OCI-LY7 (cell line): ENCODE results near the gene CDH3. TPM values are rescaled to one million over a fixed set of nuclear protein-coding genes. Genes with fewer than 3 reads are reported as not detected.

Experiments used
- BruUV-seq: library from RNA; stranded (reverse); fragments of 400-500 nt; replicated peaks from 2 replicates; lab custom pipeline; 2021; lab: Mats Ljungman, UMichigan
- CTCF ChIA-PET: fragments of 300-600 bp; sonication (Branson Sonifier 250); formaldehyde crosslinking; loops from one replicate; lab custom pipeline; 2022; ENCODE audit warnings: antibody characterized with exemption; ENCODE audit not compliant: unreplicated experiment; lab: Charles Lee
- POLR2A ChIA-PET: fragments of 300-600 bp; sonication (Branson Sonifier 250); formaldehyde crosslinking; loops from one replicate; lab custom pipeline; 2022; ENCODE audit warnings: antibody characterized with exemption; lab: Charles Lee
- DNase-seq: peaks from one replicate; pipeline ENCODE4 v3.0.0-alpha.2; 2015; ENCODE audit warnings: low spot score
- H2AFZ ChIP-seq: fragments of 200-600 bp; sonication (generic), shearing (Covaris generic); 2 replicates; pipeline ENCODE4 v1.6.1; 2014; ENCODE audit warnings: mild to moderate bottlenecking, antibody characterized with exemption, low read length, moderate library complexity
- H3K27ac ChIP-seq: fragments of 200-600 bp; sonication (generic); 2 replicates; pipeline ENCODE4 v1.5.1; 2014; ENCODE audit warnings: mixed run types, low read depth, mild to moderate bottlenecking, moderate library complexity, low read length, inconsistent platforms; ENCODE audit not compliant: poor library complexity, severe bottlenecking
- H3K36me3 ChIP-seq: fragments of 200-600 bp; sonication (generic); 2 replicates; pipeline ENCODE4 v1.6.1; 2014; ENCODE audit warnings: mild to moderate bottlenecking, antibody characterized with exemption, low read length, moderate library complexity, mixed read lengths; ENCODE audit not compliant: insufficient read depth
- H3K4me1 ChIP-seq: fragments of 200-600 bp; sonication (generic); 2 replicates; pipeline ENCODE4 v1.5.1; 2014; ENCODE audit warnings: mild to moderate bottlenecking, low read length; ENCODE audit not compliant: insufficient read depth, poor library complexity, severe bottlenecking
- H3K4me2 ChIP-seq: fragments of 200-600 bp; sonication (generic); 2 replicates; pipeline ENCODE4 v1.6.1; 2014; ENCODE audit warnings: mild to moderate bottlenecking, low read length
- H3K4me3 ChIP-seq: fragments of 200-600 bp; sonication (generic); 2 replicates; pipeline ENCODE4 v1.5.1; 2014; ENCODE audit warnings: mild to moderate bottlenecking, low read depth, low read length; ENCODE audit not compliant: poor library complexity, severe bottlenecking
- H3K79me2 ChIP-seq: fragments of 200-600 bp; sonication (generic); 2 replicates; pipeline ENCODE4 v1.6.1; 2016; ENCODE audit warnings: low read depth, mild to moderate bottlenecking, low read length, moderate library complexity, mixed read lengths; ENCODE audit not compliant: insufficient read depth
- H3K9me2 ChIP-seq: fragments of 200-600 bp; sonication (generic); 2 replicates; pipeline ENCODE4 v1.6.1; 2016; ENCODE audit warnings: mild to moderate bottlenecking, low read length, mixed read lengths; ENCODE audit not compliant: insufficient read depth
- H3K9me3 ChIP-seq: fragments of 200-600 bp; sonication (generic); 2 replicates; pipeline ENCODE4 v1.6.1; 2014; ENCODE audit warnings: mild to moderate bottlenecking, mixed run types, low read length, mixed read lengths
- H4K20me1 ChIP-seq: fragments of 200-600 bp; sonication (generic); 2 replicates; pipeline ENCODE4 v1.6.1; 2014; ENCODE audit warnings: mild to moderate bottlenecking, antibody characterized with exemption, low read length, moderate library complexity, mixed read lengths; ENCODE audit not compliant: insufficient read depth
- CTCF ChIP-seq: fragments of 200-600 bp; sonication (generic); conservative IDR thresholded peaks from 2 replicates; pipeline ENCODE4 v1.5.1; 2014; ENCODE audit warnings: mild to moderate bottlenecking, antibody characterized with exemption, low read length, moderate library complexity, mixed read lengths
- EZH2phosphoT487 ChIP-seq: fragments of 200-600 bp; sonication (generic); IDR thresholded peaks from 2 replicates; pipeline ENCODE4 v1.6.1; 2018; ENCODE audit warnings: low read depth, borderline replicate concordance, mild to moderate bottlenecking, mixed run types, antibody characterized with exemption, low read length, moderate library complexity, mixed read lengths
- intact Hi-C: fragments of 100-400 bp; cut with micrococcal nuclease; formaldehyde crosslinking; loops from one replicate; pipeline ENCODE4 v1.10.0; 2022; ENCODE audit not compliant: unreplicated experiment
- total RNA-seq, 2 experiments: library from RNA; depleted of rRNA in 1 of 2; stranded (reverse); fragments of >200 nt in 1 of 2; shearing (Covaris generic) in 1 of 2; gene quantifications; 2 replicates each; pipeline ENCODE4 v1.2.3, GENCODE V29; 2014 to 2022

Gene CDH3
- total RNA-seq, 2 experiments from 2014 or later, result 0.06 to 0.46 TPM

GRCh38 chr16:68689921-68690320 is 44.8 kb downstream of the CDH3 start:
- no peak overlapping the region for H3K4me3 ChIP-seq
- H2AFZ ChIP-seq, result no peak overlapping the region
- H3K9me3 ChIP-seq, result no peaks in the 10 kb centered on the region
- H4K20me1 ChIP-seq, result no peaks in the 10 kb centered on the region
- H3K9me2 ChIP-seq, result no peaks in the 10 kb centered on the region
- H3K4me2 ChIP-seq, result no peak overlapping the region
- CTCF ChIA-PET, result no interaction called here
- no peak for DNase-seq
- H3K36me3 ChIP-seq, result no peaks in the 10 kb centered on the region
- H3K79me2 ChIP-seq, result no peaks in the 10 kb centered on the region
- no peak overlapping the region for H3K27ac ChIP-seq
- no peaks in the 10 kb centered on the region for H3K4me1 ChIP-seq
- POLR2A ChIA-PET, result no interaction called here
- intact Hi-C loops, result no loop called here
- no peak for TF ChIP-seq CTCF
- TF ChIP-seq EZH2phosphoT487, result no peak
- no TSS peak for BruUV-seq

GRCh38 chr16:68695575-68695974 is 50.5 kb downstream of the CDH3 start:
- ChIA-PET POLR2A (no interaction called here), CTCF (no interaction called here)
- Histone ChIP-seq H3K9me2 (no peaks in the 10 kb centered on the region), H3K4me3 (no peak overlapping the region), H3K9me3 (no peaks in the 10 kb centered on the region), H4K20me1 (no peaks in the 10 kb centered on the region), H3K79me2 (no peaks in the 10 kb centered on the region), H3K36me3 (no peaks in the 10 kb centered on the region), H3K27ac (no peak overlapping the region), H3K4me2 (no peak overlapping the region), H2AFZ (no peak overlapping the region), H3K4me1 (no peaks in the 10 kb centered on the region)
- no peak for DNase-seq
- TF ChIP-seq CTCF (no peak), EZH2phosphoT487 (no peak)
- no TSS peak for BruUV-seq
- intact Hi-C loops, result no loop called here

- H3K4me1 ChIP-seq, result no peaks in the 10 kb centered on the region
- no peaks in the 10 kb centered on the region for H3K79me2 ChIP-seq
- H3K4me3 ChIP-seq, result no peak overlapping the region
- no TSS peak for BruUV-seq
- CTCF ChIA-PET, result no interaction called here
- no peaks in the 10 kb centered on the region for H3K36me3 ChIP-seq
- TF ChIP-seq EZH2phosphoT487 (no peak), CTCF (0 out of 2 replicates have a peak, but pooled peaks have one; percentile 11)
- intact Hi-C loops, result no loop called here
- H3K9me3 ChIP-seq, result no peaks in the 10 kb centered on the region
- H4K20me1 ChIP-seq, result no peaks in the 10 kb centered on the region
- no peak for DNase-seq
- no peak overlapping the region for H3K4me2 ChIP-seq
- no peaks in the 10 kb centered on the region for H3K9me2 ChIP-seq
- no peak overlapping the region for H2AFZ ChIP-seq
- POLR2A ChIA-PET, result no interaction called here
- no peak overlapping the region for H3K27ac ChIP-seq
Observed at GRCh38 chr16:68696514-68696913, 51.4 kb downstream of the CDH3 start.
